ENCODE measurements around the gene RSBN1L. TPM values are rescaled to one million over a fixed set of nuclear protein-coding genes. Genes with fewer than 3 reads are reported as not detected.

RSBN1L gene
- polyA plus RNA-seq, 1 of the 3 experiments (the other 2 are of a cell fraction), result 6.5 TPM

DNA sequence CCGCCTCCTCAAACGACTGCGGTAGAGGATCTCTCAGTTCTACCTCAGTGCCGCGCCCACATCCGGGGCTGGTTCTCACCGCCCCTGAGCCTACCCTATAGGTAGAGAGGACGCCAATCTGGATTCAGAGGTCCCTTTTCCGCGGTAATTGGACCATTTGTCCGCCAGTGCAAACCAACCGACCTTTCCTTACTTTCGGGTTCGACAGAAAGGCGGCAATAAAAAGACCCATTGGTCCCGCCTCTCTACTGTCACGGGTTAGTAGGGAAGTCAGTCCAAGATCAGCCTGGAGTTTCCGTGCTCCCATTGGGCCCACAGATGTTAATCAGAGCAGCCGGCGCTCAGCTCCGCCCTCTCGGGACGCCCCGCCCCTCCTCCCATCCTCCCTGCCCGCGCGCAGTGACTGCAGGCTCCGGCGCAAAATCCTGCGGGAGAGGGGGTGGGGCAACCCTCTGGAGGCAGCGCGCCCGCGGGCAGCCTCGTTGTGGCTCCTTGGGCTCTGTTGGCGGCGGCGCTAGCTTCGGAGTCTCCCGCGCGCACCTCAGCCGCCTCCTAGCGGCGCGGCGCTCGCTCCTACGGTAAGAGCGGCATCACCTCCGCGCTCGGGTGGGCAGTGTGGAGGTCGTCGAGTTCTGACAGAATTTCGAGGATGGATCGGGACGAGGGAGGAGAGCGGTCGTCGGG, 102.3 kb downstream of the RSBN1L start, which contains the start of the genes PHTF2 and TMEM60 (continued):
- no peak; a peak in 1 of 4 replicates for TF ChIP-seq EP300 (IDR thresholded peaks at IDR 0.05; ENCODE audit: borderline replicate concordance in 1 of 2, low read depth in 1 of 2, low read length in 1 of 2)
- no peak for TF ChIP-seq TEAD4 (IDR thresholded peaks at IDR 0.05; ENCODE audit: borderline replicate concordance, insufficient read depth)
- peak; percentile 94 for TF ChIP-seq TAF1 (IDR thresholded peaks at IDR 0.05; ENCODE audit: borderline replicate concordance, low read depth, low read length)
- peak; percentile 84 for TF ChIP-seq ELF1 (IDR thresholded peaks at IDR 0.05)
- peak; percentile 98 for TF ChIP-seq CHD2 (IDR thresholded peaks at IDR 0.05; ENCODE audit: low read length, partially characterized antibody)
- no peak for TF ChIP-seq EZH2phosphoT487 (IDR thresholded peaks at IDR 0.05; ENCODE audit: borderline replicate concordance, low read depth)
- TF ChIP-seq USF2 (IDR thresholded peaks at IDR 0.05; ENCODE audit: borderline replicate concordance, low read depth, low read length), result no peak
- no peak for TF ChIP-seq GATA2 (CRISPR knock-in tag; IDR thresholded peaks at IDR 0.05)
- TF ChIP-seq MEF2A (IDR thresholded peaks at IDR 0.05; ENCODE audit: borderline replicate concordance, low read depth), result no peak
- peak; percentile 84 for TF ChIP-seq GABPA (IDR thresholded peaks at IDR 0.05; ENCODE audit: low read depth)
- TF ChIP-seq YY1 (IDR thresholded peaks at IDR 0.05; ENCODE audit: low read depth), result peak; percentile 19
- peak; percentile 45 for TF ChIP-seq RAD21 (IDR thresholded peaks at IDR 0.05; ENCODE audit: low read length)

GRCh38 chr7:77799078-77799964, 103.1 kb downstream of the RSBN1L start:
- Histone ChIP-seq H3F3A (replicated peaks; ENCODE audit: insufficient read depth) (peaks cover 18% of the 10 kb centered on the region), H3K27me3 (ENCODE audit: insufficient read depth) (no peaks in the 10 kb centered on the region), H3K4me1 (ENCODE audit: control insufficient read depth in 1 of 2, insufficient read depth in 2 of 2, low read depth in 1 of 2, low read length in 1 of 2) (peaks cover 9 to 18% of the 10 kb centered on the region in 2 experiments; a peak in 3 of 4 replicates), H3K9ac (peak overlapping the region; percentile 79), H3K9me3 (no peaks in the 10 kb centered on the region), H3K36me3 (replicated peaks in 1 of 2; ENCODE audit: control insufficient read depth in 1 of 2, insufficient read depth in 2 of 2, low read length in 1 of 2) (peaks cover 5 to 11% of the 10 kb centered on the region in 2 experiments), H3K4me3 (ENCODE audit: low read depth in 2 of 2, low read length in 1 of 2) (peak overlapping the region; percentile 76 to 87), H2AFZ (ENCODE audit: low read depth) (peak overlapping the region; percentile 88), H3K27ac (ENCODE audit: low read depth in 2 of 2, low read length in 1 of 2) (peak overlapping the region; percentile 74 to 92), H3K9me2 (no peaks in the 10 kb centered on the region), H4K20me1 (ENCODE audit: insufficient read depth) (0 out of 2 replicates have a peak, but pooled peaks cover 4% of the 10 kb centered on the region), H3K4me2 (peak overlapping the region; percentile 84), H3K79me2 (ENCODE audit: insufficient read depth) (peaks cover 92% of the 10 kb centered on the region)
- CTCF ChIA-PET, result interaction anchor here (0.7 to 3.0 kb wide), 22 partner anchors 11 to 971 kb away, joined by 3 to 9 read pairs (median 4); no protein-coding TSS in a partner anchor
- POLR2A ChIA-PET, result interaction anchor here (1.0 to 1.4 kb wide), 3 partner anchors 14 to 102 kb away, joined by 3 to 7 read pairs (median 3); partner anchors contain the start of gene RSBN1L
- WGBS (ENCODE audit: low lambda C conversion rate), result 3% methylated on average over 37 of the region's 55 CpGs
- DNase-seq, result peak; percentile 79
- TF ChIP-seq SIN3A (IDR thresholded peaks at IDR 0.05; ENCODE audit: borderline replicate concordance, low read depth, low read length) (0 out of 2 replicates have a peak, but pooled peaks have one; percentile 64), CTCF (IDR thresholded peaks at IDR 0.05) (peak; percentile 21; the same call in 1 of the 2 replicates), MXI1 (IDR thresholded peaks at IDR 0.05; ENCODE audit: low read depth, low read length) (peak; percentile 93), CHD2 (IDR thresholded peaks at IDR 0.05; ENCODE audit: low read length, partially characterized antibody) (peak; percentile 43), IRF3 (IDR thresholded peaks at IDR 0.05; ENCODE audit: low read depth, low read length) (no peak), FOXJ3 (CRISPR knock-in tag; IDR thresholded peaks at IDR 0.05) (no peak), FOSL2 (IDR thresholded peaks at IDR 0.05; ENCODE audit: borderline replicate concordance, low read depth) (no peak), REST (IDR thresholded peaks at IDR 0.05; ENCODE audit: low read depth, low read length) (0 out of 2 replicates have a peak, but pooled peaks have one; percentile 15)
- TF ChIP-seq, protein P1, sequence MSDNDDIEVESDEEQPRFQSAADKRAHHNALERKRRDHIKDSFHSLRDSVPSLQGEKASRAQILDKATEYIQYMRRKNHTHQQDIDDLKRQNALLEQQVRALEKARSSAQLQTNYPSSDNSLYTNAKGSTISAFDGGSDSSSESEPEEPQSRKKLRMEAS (IDR thresholded peaks at IDR 0.05; ENCODE audit: low read depth), result peak; percentile 62
